Erythroblast (primary cell): ENCODE results near the gene ZNF138.

ENCODE experiments used
- GATA1 ChIP-seq: IDR thresholded peaks from 2 replicates; pipeline ENCODE4 v1.6.1; 2011; ENCODE audit warnings: low read depth, mild to moderate bottlenecking, control low read depth, low read length, moderate library complexity
- POLR2A ChIP-seq: IDR thresholded peaks from 2 replicates; pipeline ENCODE4 v1.6.1; 2011; ENCODE audit warnings: mild to moderate bottlenecking, low read length

GRCh38 chr7:64875258-64875657 lies 81.0 kb downstream of the ZNF138 start:
- TF ChIP-seq POLR2A (no peak), GATA1 (no peak)
